ENCODE measurements around the gene ITGB1BP1. TPM values are rescaled to one million over a fixed set of nuclear protein-coding genes. Genes with fewer than 3 reads are reported as not detected.

Gene ITGB1BP1
- total RNA-seq, 4 donors from 2014 or later: 21.4 to 28.0 (median 26.4) TPM

DNA sequence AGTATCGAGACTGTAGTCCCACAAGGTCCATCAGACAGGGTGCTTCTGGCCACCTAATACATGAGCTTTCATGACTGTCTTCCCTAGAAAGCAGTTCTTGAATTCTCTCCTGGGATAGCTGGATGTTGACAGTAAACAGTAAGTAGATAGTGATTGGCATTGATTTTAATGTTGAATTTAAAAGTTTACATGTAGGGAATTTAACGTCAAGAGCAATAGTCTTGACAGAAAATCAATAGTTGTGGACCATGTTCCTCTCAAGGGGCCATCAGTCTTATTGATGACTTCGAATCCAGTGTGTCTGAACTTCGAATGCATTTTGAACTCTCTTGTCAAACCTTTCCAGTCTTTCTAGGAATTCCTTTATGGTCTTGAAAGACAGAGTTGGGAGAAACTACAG lies 63.9 kb downstream of the ITGB1BP1 start:
- Histone ChIP-seq H3K27me3 (no peaks in the 10 kb centered on the region), H3K36me3 (peaks cover 0 to 13% of the 10 kb centered on the region in 2 donors), H3K27ac (no peak overlapping the region), H3K9me3 (no peaks in the 10 kb centered on the region), H3K4me3 (no peak overlapping the region), H3K4me1 (no peaks in the 10 kb centered on the region)
- TF ChIP-seq POLR2A (IDR thresholded peaks at IDR 0.05): no peak
- TF ChIP-seq, protein P1, sequence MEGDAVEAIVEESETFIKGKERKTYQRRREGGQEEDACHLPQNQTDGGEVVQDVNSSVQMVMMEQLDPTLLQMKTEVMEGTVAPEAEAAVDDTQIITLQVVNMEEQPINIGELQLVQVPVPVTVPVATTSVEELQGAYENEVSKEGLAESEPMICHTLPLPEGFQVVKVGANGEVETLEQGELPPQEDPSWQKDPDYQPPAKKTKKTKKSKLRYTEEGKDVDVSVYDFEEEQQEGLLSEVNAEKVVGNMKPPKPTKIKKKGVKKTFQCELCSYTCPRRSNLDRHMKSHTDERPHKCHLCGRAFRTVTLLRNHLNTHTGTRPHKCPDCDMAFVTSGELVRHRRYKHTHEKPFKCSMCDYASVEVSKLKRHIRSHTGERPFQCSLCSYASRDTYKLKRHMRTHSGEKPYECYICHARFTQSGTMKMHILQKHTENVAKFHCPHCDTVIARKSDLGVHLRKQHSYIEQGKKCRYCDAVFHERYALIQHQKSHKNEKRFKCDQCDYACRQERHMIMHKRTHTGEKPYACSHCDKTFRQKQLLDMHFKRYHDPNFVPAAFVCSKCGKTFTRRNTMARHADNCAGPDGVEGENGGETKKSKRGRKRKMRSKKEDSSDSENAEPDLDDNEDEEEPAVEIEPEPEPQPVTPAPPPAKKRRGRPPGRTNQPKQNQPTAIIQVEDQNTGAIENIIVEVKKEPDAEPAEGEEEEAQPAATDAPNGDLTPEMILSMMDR (IDR thresholded peaks at IDR 0.05 in 4 of 5, conservative IDR thresholded peaks at IDR 0.05 in 1 of 5): no peak
- intact Hi-C loops (cut with DNase I; ENCODE audit: low total_unique reads): no loop called here
- in situ Hi-C loops (cut with MboI; ENCODE audit: low sequenced_read_pairs in 4 of 4): no loop called here
- ATAC-seq: no peak
- no peak for DNase-seq

DNA sequence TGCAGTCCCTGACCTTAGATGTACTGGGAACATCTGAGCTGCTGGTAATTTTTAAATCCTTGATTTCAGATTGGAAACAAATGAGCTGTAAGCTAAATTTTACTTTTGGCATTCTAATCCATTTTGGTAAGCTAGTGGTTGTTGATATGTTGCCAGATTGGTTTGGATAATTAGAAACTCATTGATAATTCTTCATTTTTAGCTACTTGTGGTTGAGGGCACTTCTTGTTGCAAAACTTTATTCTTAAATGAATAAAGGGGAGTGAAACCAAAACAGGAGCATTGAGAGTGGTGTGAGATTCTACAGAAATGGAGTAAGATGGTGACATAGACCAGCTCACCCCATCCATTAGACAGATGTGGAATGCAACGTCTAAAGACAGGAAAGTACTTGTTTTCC lies 64.5 kb downstream of the ITGB1BP1 start:
- Histone ChIP-seq H3K27me3 (no peaks in the 10 kb centered on the region), H3K4me3 (no peak overlapping the region), H3K36me3 (peaks cover 0 to 13% of the 10 kb centered on the region in 2 donors), H3K27ac (no peak overlapping the region), H3K9me3 (no peaks in the 10 kb centered on the region), H3K4me1 (no peaks in the 10 kb centered on the region)
- in situ Hi-C loops (cut with MboI; ENCODE audit: low sequenced_read_pairs in 4 of 4) (no loop called here), intact Hi-C loops (cut with DNase I; ENCODE audit: low total_unique reads) (no loop called here)
- TF ChIP-seq, protein P1 (IDR thresholded peaks at IDR 0.05 in 4 of 5, conservative IDR thresholded peaks at IDR 0.05 in 1 of 5): no peak
- no peak for TF ChIP-seq POLR2A (IDR thresholded peaks at IDR 0.05)
- ATAC-seq: no peak
- no peak for DNase-seq

DNA sequence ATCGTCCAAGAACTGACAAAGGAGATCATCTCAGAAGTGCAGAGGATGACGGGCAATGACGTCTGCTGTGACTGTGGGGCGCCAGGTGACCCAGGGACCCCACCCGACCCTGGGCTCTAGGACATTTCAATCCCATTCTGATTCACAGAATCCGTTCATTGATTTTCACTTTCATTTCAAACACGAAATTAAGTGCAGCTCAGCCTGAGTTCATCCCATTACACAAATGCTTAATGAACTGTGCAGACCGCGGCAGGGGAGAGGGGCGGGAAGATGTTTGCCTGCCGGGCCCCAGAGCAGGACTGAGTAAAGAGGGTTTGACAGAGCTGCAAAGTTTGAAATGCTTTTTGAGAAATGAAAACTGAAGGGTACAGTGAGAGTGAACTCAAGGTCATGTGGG lies 67.1 kb downstream of the ITGB1BP1 start:
- H3K4me3 ChIP-seq: no peak overlapping the region
- H3K9me3 ChIP-seq: no peaks in the 10 kb centered on the region
- intact Hi-C loops (cut with DNase I; ENCODE audit: low total_unique reads): no loop called here
- no peak overlapping the region for H3K27ac ChIP-seq
- no peak for DNase-seq
- no peaks in the 10 kb centered on the region for H3K4me1 ChIP-seq
- in situ Hi-C loops (cut with MboI; ENCODE audit: low sequenced_read_pairs in 4 of 4): no loop called here
- H3K27me3 ChIP-seq: no peaks in the 10 kb centered on the region
- TF ChIP-seq POLR2A (IDR thresholded peaks at IDR 0.05): no peak
- TF ChIP-seq, protein P1 (IDR thresholded peaks at IDR 0.05 in 4 of 5, conservative IDR thresholded peaks at IDR 0.05 in 1 of 5): no peak
- peaks cover 0 to 13% of the 10 kb centered on the region in 2 donors for H3K36me3 ChIP-seq
- no peak for ATAC-seq

DNA sequence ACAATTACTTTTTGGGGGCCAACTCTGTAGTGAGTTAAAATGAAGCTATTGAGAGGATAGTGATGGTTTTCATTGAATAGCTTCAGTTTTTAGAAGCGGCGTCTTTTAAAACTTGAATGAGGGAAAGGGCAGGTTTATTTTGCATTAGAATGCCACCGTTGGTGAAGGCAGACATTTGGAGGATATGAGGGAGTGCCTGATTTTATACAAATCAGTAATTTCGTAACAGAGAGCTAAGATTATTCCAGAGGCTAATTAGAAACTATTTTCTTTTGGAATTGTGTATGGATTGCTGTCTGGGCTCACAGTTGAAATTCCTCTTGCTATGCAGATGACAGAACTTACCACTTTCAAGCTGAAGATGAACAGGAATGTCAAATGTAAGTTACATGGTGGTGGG lies 67.6 kb downstream of the ITGB1BP1 start:
- intact Hi-C loops (cut with DNase I; ENCODE audit: low total_unique reads) (no loop called here), in situ Hi-C loops (cut with MboI; ENCODE audit: low sequenced_read_pairs in 4 of 4) (no loop called here)
- peaks cover 0 to 13% of the 10 kb centered on the region in 2 donors for H3K36me3 ChIP-seq
- no peak for ATAC-seq
- H3K27ac ChIP-seq: no peak overlapping the region
- H3K4me3 ChIP-seq: no peak overlapping the region
- H3K9me3 ChIP-seq: no peaks in the 10 kb centered on the region
- no peak for DNase-seq
- TF ChIP-seq POLR2A (IDR thresholded peaks at IDR 0.05): no peak
- TF ChIP-seq, protein P1 (IDR thresholded peaks at IDR 0.05 in 4 of 5, conservative IDR thresholded peaks at IDR 0.05 in 1 of 5): no peak
- H3K27me3 ChIP-seq: no peaks in the 10 kb centered on the region
- H3K4me1 ChIP-seq: no peaks in the 10 kb centered on the region

DNA sequence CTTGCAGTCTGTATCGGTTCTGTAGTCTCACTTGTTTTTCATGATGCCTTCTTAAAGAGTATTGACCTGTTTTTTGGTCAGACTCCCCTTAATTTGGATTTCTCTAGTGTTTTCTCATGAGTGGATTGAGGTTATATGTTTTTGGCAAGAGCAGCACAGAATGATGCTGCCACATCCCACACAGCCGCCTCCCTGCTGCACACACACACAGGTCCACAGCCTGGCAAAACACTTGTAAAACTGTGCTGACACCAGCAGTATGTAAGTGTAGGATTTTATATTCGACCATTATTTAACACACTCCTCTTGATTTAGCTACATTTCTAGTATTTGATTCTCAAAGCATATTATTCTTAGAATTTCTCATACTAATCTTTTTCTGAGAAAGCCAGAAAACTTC lies 68.1 kb downstream of the ITGB1BP1 start:
- in situ Hi-C loops (cut with MboI; ENCODE audit: low sequenced_read_pairs in 4 of 4) (no loop called here), intact Hi-C loops (cut with DNase I; ENCODE audit: low total_unique reads) (no loop called here)
- ATAC-seq (no peak), DNase-seq (no peak)
- Histone ChIP-seq H3K4me3 (no peak overlapping the region), H3K9me3 (no peaks in the 10 kb centered on the region), H3K27me3 (no peaks in the 10 kb centered on the region), H3K36me3 (peaks cover 0 to 13% of the 10 kb centered on the region in 2 donors), H3K27ac (no peak overlapping the region), H3K4me1 (no peaks in the 10 kb centered on the region)
- no peak for TF ChIP-seq POLR2A (IDR thresholded peaks at IDR 0.05)
- TF ChIP-seq, protein P1 (IDR thresholded peaks at IDR 0.05 in 4 of 5, conservative IDR thresholded peaks at IDR 0.05 in 1 of 5): no peak

All from gastrocnemius medialis (tissue), 4 donors.